Measurements from ENCODE around the gene LANCL3.

DNA sequence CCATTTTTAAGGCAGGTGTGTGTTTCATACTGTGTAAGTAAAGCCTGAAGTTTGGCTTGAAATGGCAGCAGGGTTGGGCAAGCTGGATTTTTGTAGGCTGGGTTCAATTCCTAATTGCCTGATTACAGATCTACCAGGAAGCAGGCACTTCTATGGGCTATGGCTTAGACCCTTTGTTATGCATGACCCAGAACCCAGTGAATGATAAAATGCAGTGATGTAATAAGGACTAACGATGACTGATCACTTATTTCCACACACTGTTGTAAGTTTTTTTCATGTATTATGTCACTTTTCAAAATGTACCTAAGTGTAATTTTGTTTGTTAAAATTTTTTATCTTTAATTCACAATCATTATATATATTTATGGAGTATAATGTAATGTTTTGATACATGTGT lies 8.6 kb downstream of the LANCL3 start:
- no peak for TF ChIP-seq CTCF (conservative IDR thresholded peaks at IDR 0.05 in 1 of 2, IDR thresholded peaks at IDR 0.05 in 1 of 2; ENCODE audit: extremely low read depth in 1 of 2, insufficient read depth in 1 of 2, low read depth in 1 of 2, low read length in 2 of 2)
- no peak for TF ChIP-seq EZH2 (IDR thresholded peaks at IDR 0.05; ENCODE audit: borderline replicate concordance, low read length)

All from mammary epithelial cell (primary cell).